IPS DF 4.7 (cell line): ENCODE measurements around the gene RPS2.

Experiments
- DNase-seq: peaks from one replicate; pipeline ENCODE4 v3.0.0-alpha.2; 2013; ENCODE audit warnings: low spot score; ENCODE audit errors: extremely low read depth

RPS2 gene

GRCh38 chr16:1998852-1999801, 34.5 kb upstream of the RPS2 start:
- DNase-seq, result no peak

- DNase-seq, result no peak
These were observed 33.8 kb upstream of the RPS2 start for GRCh38 chr16:1998360-1998835.

- no peak for DNase-seq
These were observed 33.1 kb upstream of the RPS2 start for GRCh38 chr16:1997494-1998359.

- no peak for DNase-seq
These were observed 29.1 kb upstream of the RPS2 start for GRCh38 chr16:1993731-1994131.

GRCh38 chr16:1992704-1993317, 28.2 kb upstream of the RPS2 start:
- no peak for DNase-seq

- no peak for DNase-seq
These were observed 27.5 kb upstream of the RPS2 start for GRCh38 chr16:1991948-1992703.

- no peak for DNase-seq
These were observed 26.9 kb upstream of the RPS2 start for GRCh38 chr16:1991588-1991947.

- no peak for DNase-seq
These were observed 26.5 kb upstream of the RPS2 start for GRCh38 chr16:1991135-1991551.

- DNase-seq, result no peak
These were observed 25.9 kb upstream of the RPS2 start for GRCh38 chr16:1990351-1991134.

GRCh38 chr16:1990101-1990350, 25.4 kb upstream of the RPS2 start:
- no peak for DNase-seq

GRCh38 chr16:1989209-1990100, 24.8 kb upstream of the RPS2 start, which contains the start of gene SYNGR3:
SYNGR3 (plus strand) TSS chr16:1989970; CDS start chr16:1990103, 133 bp downstream.
- DNase-seq, result no peak

GRCh38 chr16:1987198-1987597, 22.6 kb upstream of the RPS2 start:
- no peak for DNase-seq

GRCh38 chr16:1985466-1986150, 21.0 kb upstream of the RPS2 start:
- DNase-seq, result no peak

GRCh38 chr16:1984347-1985225, 20.0 kb upstream of the RPS2 start:
- DNase-seq, result no peak

- DNase-seq, result no peak
These were observed 19.1 kb upstream of the RPS2 start, which contains the start of gene GFER for GRCh38 chr16:1983544-1984346. GFER (plus strand) TSS chr16:1984193; CDS start chr16:1984219, 26 bp downstream.

- no peak for DNase-seq
These were observed 18.4 kb upstream of the RPS2 start for GRCh38 chr16:1982991-1983543.
